ENCODE measurements around the gene TBCK. TPM values are rescaled to one million over a fixed set of nuclear protein-coding genes. Genes with fewer than 3 reads are reported as not detected.
"Not testable (repeated sequence)": the region's sequence is repeated elsewhere in the genome, so short reads cannot be mapped to it uniquely, and the experiment has no call there.

TBCK gene
- polyA plus RNA-seq, 3 donors: 54.4 to 70.3 (median 63.6) TPM

DNA sequence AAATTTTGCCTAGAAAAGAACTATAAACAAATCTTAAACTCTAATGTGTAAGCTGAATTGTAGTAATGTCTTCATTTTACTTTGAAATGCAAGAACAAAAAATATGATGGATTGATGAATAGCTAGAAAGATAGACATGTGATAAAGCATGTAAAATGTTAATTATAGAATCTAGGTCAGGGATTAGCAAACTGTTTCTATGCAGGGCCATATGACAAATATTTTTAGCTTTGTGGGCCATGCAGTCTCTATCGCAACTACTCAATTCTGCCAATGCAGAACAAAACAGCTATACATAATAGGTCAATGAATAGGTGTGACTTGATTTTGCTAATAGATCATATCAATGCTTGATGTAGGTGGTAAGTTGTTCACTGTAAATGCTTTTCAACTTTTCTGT lies 75.3 kb downstream of the TBCK start:
- no peak for DNase-seq

- peak; percentile 23 for DNase-seq
These were observed 77.1 kb downstream of the TBCK start for GRCh38 chr4:106238820-106239420.

GRCh38 chr4:106231931-106232330 lies 84.1 kb downstream of the TBCK start:
- no peak for DNase-seq

DNA sequence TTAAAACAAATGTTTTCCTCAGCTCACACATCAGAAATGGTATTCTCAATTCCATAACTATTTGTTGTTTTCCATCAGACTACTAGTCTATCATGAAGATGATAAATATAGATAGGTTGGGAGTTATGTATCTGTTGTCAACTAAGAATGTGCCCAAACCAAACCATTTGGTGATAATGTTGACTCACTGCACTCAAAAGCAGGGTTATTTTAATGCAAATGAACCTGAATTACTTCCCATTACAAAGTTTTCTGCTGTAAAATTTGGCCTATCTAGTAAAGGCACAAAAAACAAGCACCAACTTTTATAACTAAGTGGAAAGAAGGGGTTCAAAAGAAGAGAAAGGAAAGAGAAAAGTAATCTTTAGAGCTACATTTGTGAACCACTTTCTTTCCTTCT lies 93.5 kb downstream of the TBCK start:
- no peak for DNase-seq

GRCh38 chr4:106213291-106213690 lies 102.7 kb downstream of the TBCK start:
- DNase-seq: not testable (repeated sequence)

GRCh38 chr4:106210021-106210420 lies 106.0 kb downstream of the TBCK start:
- DNase-seq: no peak

- DNase-seq: no peak
These were observed 107.2 kb downstream of the TBCK start for GRCh38 chr4:106208481-106209460.

DNA sequence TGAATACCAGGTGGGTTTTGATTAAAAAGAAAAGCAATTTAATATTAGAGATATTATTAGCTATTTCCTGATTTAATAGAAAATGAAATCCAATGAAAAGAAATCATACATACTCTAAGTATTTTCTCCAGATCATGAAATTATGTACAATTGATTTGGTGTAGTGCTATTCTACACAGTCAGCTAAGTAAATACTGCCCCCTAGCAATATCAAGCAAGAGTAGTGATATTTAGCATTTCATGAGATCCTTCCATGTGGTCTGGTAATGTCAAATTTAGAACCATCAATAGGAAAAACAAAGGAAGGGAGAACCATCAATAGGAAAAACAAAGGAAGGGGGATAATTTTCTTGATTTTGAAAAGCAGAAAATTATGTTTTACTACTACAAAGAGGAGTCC lies 114.6 kb downstream of the TBCK start:
- DNase-seq: no peak

DNA sequence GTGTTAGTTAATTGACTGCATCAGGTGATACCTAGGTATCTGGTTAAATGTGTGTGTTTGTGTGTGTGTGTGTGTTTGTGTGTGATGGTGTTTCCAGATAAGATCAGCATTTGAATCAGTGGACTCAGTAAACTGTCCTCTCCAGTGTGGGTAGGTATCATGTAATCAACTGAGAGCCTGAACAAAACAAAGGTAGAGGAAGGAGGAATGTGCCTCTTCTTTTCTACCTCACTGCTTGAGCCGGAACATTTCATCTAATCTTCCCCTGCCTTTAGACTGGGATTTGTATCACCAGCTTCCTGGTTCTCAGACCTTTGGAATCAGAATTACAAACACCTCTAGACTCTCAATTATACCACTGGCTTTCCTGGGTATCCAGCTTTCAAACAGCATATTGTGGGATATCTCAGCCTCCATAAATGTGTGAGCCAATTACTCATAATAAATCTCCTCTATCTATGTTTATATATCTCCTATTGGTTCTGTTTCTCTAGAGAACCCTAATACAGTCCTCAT lies 120.5 kb downstream of the TBCK start:
- DNase-seq: no peak

DNA sequence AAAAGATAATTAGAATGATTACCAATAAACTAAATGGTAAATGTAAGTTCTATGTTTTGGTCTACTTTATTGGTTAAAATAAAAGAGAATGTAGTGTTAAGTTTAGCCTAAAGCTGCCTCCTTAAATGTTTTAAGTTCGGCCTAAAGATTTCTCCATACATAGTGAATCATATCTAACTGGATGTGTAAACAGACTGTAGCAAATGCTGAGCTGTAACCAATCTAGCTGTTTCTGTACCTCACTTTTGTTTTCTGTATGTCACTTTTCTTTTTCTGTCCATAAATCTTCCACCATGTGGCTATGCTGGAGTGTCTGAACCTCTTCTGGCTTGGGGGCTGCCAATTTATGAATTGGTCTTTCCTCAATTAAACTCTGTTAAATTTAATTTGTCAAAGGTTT lies 121.2 kb downstream of the TBCK start:
- no peak for DNase-seq

GRCh38 chr4:106192131-106192530 lies 123.9 kb downstream of the TBCK start:
- no peak for DNase-seq

DNA sequence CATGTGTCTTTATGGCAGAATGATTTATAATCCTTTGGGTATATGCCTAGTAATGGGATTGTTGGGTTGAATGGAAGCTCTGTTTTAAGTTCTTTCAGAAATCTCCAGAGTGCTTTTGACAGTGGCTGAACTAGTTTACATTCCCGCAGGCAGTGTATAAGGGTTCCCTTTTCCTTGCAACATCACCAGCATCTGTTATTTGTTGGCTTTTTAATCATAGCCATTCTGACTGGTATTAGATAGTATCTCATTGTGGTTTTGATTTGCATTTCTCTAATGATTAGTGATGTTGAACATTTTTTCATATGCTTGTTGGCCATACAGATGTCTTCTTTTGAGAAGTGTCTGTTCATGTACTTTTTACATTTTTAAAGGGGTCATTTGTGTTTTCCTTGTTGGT lies 129.8 kb downstream of the TBCK start:
- no peak for DNase-seq

GRCh38 chr4:106183551-106183950 lies 132.5 kb downstream of the TBCK start:
- no peak for DNase-seq

DNA sequence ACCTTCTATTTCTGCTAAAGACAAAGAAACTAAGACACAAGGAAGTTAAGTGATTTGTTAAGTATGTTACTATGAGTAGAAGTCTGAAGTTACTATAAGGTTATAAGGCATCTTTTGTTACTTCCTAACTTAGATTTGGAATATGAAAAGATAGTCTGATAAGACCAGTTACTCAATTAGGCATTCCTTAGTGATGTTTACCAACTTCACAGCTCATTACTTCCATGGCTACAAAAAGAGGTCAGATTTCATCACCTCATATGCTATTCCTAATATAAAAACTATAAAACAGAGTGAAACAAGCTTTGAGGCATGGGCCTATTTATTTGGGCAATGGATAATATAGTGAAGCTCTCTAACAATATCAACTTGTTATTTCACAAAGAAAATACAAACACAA lies 143.1 kb downstream of the TBCK start:
- no peak for DNase-seq

GRCh38 chr4:106165351-106166010 lies 150.5 kb downstream of the TBCK start:
- DNase-seq: no peak

- DNase-seq: no peak
These were observed 153.7 kb downstream of the TBCK start for GRCh38 chr4:106162278-106162677.

DNA sequence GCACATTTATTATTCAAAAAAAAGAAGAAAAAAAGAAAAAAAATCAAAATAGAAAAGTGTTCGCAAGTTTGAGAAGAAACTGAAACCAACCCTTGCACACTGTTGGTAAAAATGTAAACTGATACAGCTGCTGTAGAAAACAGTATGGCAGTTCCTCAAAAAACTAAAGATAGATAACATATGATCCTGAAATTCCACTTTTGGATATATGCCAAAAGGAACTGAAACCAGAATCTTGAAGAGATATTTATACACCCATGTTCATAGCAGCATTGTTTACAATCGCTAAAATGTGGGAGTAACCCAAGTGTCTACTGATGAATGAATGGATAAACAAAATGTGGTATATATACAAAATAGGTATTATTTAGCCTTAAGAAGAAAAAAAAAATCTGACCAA lies 155.4 kb downstream of the TBCK start:
- no peak for DNase-seq

DNA sequence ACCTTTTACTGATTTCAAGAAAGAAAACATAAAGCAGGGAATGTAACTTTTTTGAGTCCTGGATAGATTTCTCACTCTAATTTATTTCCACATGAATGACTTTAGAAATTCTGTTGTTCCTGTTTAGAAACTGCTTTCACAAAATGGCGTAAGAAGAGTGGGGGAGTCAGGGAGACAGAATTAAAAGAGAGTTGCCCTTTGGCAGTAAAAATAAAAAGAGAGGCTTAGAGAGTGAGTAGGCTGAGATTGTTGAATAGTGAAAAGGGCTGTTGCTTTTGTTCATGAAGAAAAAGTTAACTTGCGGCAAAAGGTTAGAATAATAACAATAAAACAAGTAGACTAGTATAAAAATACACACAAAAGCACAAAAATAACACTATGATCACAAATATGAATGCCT lies 166.1 kb downstream of the TBCK start:
- DNase-seq: no peak

- DNase-seq: no peak
These were observed 167.0 kb downstream of the TBCK start for GRCh38 chr4:106149026-106149425.

GRCh38 chr4:106142616-106143127 lies 173.3 kb downstream of the TBCK start:
- DNase-seq: no peak

DNA sequence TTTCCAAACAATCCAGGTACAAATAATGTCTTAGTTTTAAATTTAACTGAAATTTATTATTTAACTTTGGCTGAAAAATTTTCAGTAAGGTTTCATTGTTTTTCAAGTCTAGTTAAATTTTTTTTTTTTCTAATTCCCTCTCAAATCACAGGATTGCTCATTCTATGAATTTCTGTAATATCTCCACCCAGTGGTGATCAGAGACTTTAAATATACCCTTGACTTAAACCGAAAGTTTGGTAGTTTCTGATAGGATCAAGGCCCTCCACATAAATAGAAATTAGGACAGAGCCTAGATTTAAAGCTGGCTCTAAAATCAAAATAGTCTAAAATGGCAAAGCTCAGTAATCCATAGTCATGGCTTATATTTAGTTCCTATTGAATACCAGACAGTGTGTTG lies 175.4 kb downstream of the TBCK start:
- no peak for DNase-seq

DNA sequence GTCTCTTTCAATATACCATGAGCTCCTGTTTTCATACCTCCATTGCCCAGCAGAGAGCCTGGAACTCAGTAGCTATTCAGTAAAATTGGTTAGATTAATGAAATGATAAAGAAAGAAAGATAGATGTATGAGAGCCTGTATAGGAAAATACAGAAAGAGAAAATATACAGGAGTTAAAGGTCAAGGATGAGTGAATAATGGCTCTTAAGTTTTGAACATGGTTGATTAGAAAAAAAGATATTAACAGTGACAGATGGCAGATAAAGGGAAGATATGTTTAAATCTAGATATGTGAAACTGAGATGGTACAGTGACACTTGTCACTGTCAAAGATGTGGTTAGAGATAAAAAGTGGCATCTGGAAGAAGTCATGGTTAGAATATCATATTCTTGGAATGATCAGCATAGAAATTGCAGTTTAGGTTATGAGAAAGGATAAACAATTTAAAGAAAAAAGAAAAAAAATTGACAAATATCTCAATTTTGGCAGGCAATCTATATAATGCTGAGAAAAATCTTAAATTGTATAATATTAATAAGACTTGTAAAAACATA lies 179.2 kb downstream of the TBCK start:
- DNase-seq: no peak

Data from renal pelvis (tissue), 4 donors.